HEK293 (cell line): Measurements from ENCODE around the gene AMPH.

Source experiments
- CTCF ChIA-PET: fragments of 350-600 bp; formaldehyde crosslinking; extraction: SDS; loops from one replicate; lab custom pipeline; 2021; ENCODE audit warnings: antibody characterized with exemption; lab: Yijun Ruan, JAX
- POLR2A ChIA-PET: fragments of 300-600 bp; formaldehyde crosslinking; extraction: SDS; loops from one replicate; lab custom pipeline; 2020; ENCODE audit warnings: antibody characterized with exemption, inconsistent platforms; lab: Yijun Ruan, JAX
- H3K27ac ChIP-seq: fragments of 200-500 bp; sonication (Bioruptor generic); 2 replicates; pipeline ENCODE4 v1.5.1; 2014; ENCODE audit warnings: low read depth, low read length, control low read depth, inconsistent platforms; ENCODE audit errors: extremely low read depth
- H3K36me3 ChIP-seq, 2 experiments: fragments of 200-500 bp in 1 of 2; sonication (Bioruptor generic) in 1 of 2; 1 replicate in 1 of 2; 2 replicates in 1 of 2; pipeline ENCODE4 v1.5.1; 2014 to 2017; ENCODE audit warnings: inconsistent platforms in 2 of 2, low read length in 2 of 2; ENCODE audit not compliant: control insufficient read depth in 2 of 2, insufficient read depth in 1 of 2
- H3K4me1 ChIP-seq: fragments of 200-500 bp; sonication (Bioruptor generic); 2 replicates; pipeline ENCODE4 v1.5.1; 2014; ENCODE audit warnings: mild to moderate bottlenecking, low read length, inconsistent platforms; ENCODE audit not compliant: control insufficient read depth, insufficient read depth
- H3K4me3 ChIP-seq: 2 replicates; pipeline ENCODE4 v1.5.1; 2011; ENCODE audit warnings: low read depth, mild to moderate bottlenecking, control low read depth, low read length, moderate library complexity
- H3K9me3 ChIP-seq: fragments of 200-500 bp; sonication (Bioruptor generic); 2 replicates; pipeline ENCODE4 v1.5.1; 2014; ENCODE audit warnings: low read depth, low read length, inconsistent platforms; ENCODE audit not compliant: control insufficient read depth, insufficient read depth
- HOXC10 ChIP-seq: sonication (generic); formaldehyde crosslinking; IDR thresholded peaks from 2 replicates; pipeline ENCODE4 v1.8.1; 2023; ENCODE audit warnings: mild to moderate bottlenecking, missing genetic modification reagents
- MYNN ChIP-seq: fragments of 450-650 bp; formaldehyde crosslinking; IDR thresholded peaks from 2 replicates; pipeline ENCODE4 v1.5.1; 2016; ENCODE audit warnings: missing biosample characterization, missing genetic modification characterization, borderline replicate concordance
- ZBTB6 ChIP-seq: fragments of 450-650 bp; formaldehyde crosslinking; IDR thresholded peaks from 2 replicates; pipeline ENCODE4 v1.5.1; 2017; ENCODE audit warnings: missing biosample characterization, missing genetic modification characterization
- ZFP69B ChIP-seq: fragments of 450-650 bp; formaldehyde crosslinking; IDR thresholded peaks from 2 replicates; pipeline ENCODE4 v1.5.1; 2016; ENCODE audit warnings: missing biosample characterization, missing genetic modification characterization
- ZNF114 ChIP-seq: fragments of 450-650 bp; formaldehyde crosslinking; IDR thresholded peaks from 2 replicates; pipeline ENCODE4 v1.5.0; 2017; ENCODE audit warnings: missing biosample characterization, missing genetic modification characterization
- ZNF202 ChIP-seq: fragments of 450-650 bp; formaldehyde crosslinking; IDR thresholded peaks from 2 replicates; pipeline ENCODE4 v1.5.1; 2016; ENCODE audit warnings: missing biosample characterization, missing genetic modification characterization, borderline replicate concordance
- ZNF221 ChIP-seq: fragments of 450-650 bp; formaldehyde crosslinking; IDR thresholded peaks from 2 replicates; pipeline ENCODE4 v1.5.1; 2017; ENCODE audit warnings: missing biosample characterization, missing genetic modification characterization, borderline replicate concordance
- ZNF311 ChIP-seq: fragments of 450-650 bp; formaldehyde crosslinking; IDR thresholded peaks from 2 replicates; pipeline ENCODE4 v1.5.1; 2017; ENCODE audit warnings: missing biosample characterization, missing genetic modification characterization, borderline replicate concordance
- ZNF324 ChIP-seq: fragments of 450-650 bp; formaldehyde crosslinking; IDR thresholded peaks from 2 replicates; pipeline ENCODE4 v1.5.1; 2016; ENCODE audit warnings: missing biosample characterization, missing genetic modification characterization
- ZNF37A ChIP-seq: fragments of 450-650 bp; IDR thresholded peaks from 2 replicates; pipeline ENCODE4 v1.5.1; 2018; ENCODE audit warnings: missing biosample characterization, missing genetic modification characterization
- ZNF398 ChIP-seq: fragments of 450-650 bp; formaldehyde crosslinking; IDR thresholded peaks from 2 replicates; pipeline ENCODE4 v1.5.1; 2017; ENCODE audit warnings: missing biosample characterization, missing genetic modification characterization
- ZNF426 ChIP-seq: fragments of 450-650 bp; formaldehyde crosslinking; IDR thresholded peaks from 2 replicates; pipeline ENCODE4 v1.5.1; 2017; ENCODE audit warnings: missing biosample characterization, missing genetic modification characterization, mild to moderate bottlenecking, inconsistent platforms, moderate library complexity
- ZNF513 ChIP-seq: fragments of 450-650 bp; IDR thresholded peaks from 2 replicates; pipeline ENCODE4 v1.5.1; 2018; ENCODE audit warnings: missing biosample characterization, missing genetic modification characterization
- ZNF544 ChIP-seq: fragments of 450-650 bp; formaldehyde crosslinking; IDR thresholded peaks from 2 replicates; pipeline ENCODE4 v1.5.0; 2017; ENCODE audit warnings: missing biosample characterization, missing genetic modification characterization
- ZNF548 ChIP-seq: fragments of 450-650 bp; formaldehyde crosslinking; IDR thresholded peaks from 2 replicates; pipeline ENCODE4 v1.5.1; 2016; ENCODE audit warnings: missing biosample characterization, missing genetic modification characterization
- ZNF560 ChIP-seq: fragments of 450-650 bp; formaldehyde crosslinking; IDR thresholded peaks from 2 replicates; pipeline ENCODE4 v1.5.1; 2017; ENCODE audit warnings: missing biosample characterization, missing genetic modification characterization, borderline replicate concordance
- ZNF660 ChIP-seq: fragments of 450-650 bp; IDR thresholded peaks from 2 replicates; pipeline ENCODE4 v1.5.1; 2018; ENCODE audit warnings: missing biosample characterization, mild to moderate bottlenecking, missing genetic modification characterization
- ZNF776 ChIP-seq: fragments of 450-650 bp; formaldehyde crosslinking; IDR thresholded peaks from 2 replicates; pipeline ENCODE4 v1.5.0; 2017; ENCODE audit warnings: missing biosample characterization, missing genetic modification characterization, borderline replicate concordance
- ZNF777 ChIP-seq: fragments of 450-650 bp; formaldehyde crosslinking; IDR thresholded peaks from 2 replicates; pipeline ENCODE4 v1.5.1; 2017; ENCODE audit warnings: missing biosample characterization, missing genetic modification characterization, borderline replicate concordance
- ZNF785 ChIP-seq: fragments of 450-650 bp; formaldehyde crosslinking; IDR thresholded peaks from 2 replicates; pipeline ENCODE4 v1.5.1; 2016; ENCODE audit warnings: missing biosample characterization, missing genetic modification characterization
- ZNF843 ChIP-seq: fragments of 450-650 bp; formaldehyde crosslinking; IDR thresholded peaks from 2 replicates; pipeline ENCODE4 v1.5.1; 2016; ENCODE audit warnings: missing biosample characterization, missing genetic modification characterization

AMPH gene

DNA sequence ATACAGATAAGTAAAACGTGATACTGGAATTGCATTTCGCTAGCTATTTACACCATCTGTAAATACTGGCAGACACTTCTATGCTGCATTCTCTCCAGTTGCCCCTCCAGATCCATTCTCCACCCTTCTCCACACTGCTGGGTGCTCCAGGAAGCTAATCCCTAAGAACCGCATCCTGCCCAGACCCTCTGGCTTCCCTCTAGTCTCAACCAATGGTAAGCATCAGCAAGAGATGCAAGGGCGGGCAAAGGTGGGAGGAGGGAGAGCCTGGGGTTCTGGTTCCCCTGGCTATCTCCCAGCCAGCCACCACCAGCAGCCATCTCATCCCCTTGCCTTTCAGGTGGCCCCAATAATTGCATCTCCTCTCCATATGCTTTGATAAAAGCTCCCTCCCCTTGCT lies 84.4 kb downstream of the AMPH start (continued):
- TF ChIP-seq ZNF843 (tag by site-specific recombination) (no peak), ZNF560 (no peak), ZNF513 (no peak), ZNF221 (tag by site-specific recombination) (no peak), ZNF544 (tag by site-specific recombination) (no peak), ZBTB6 (no peak), HOXC10 (CRISPR knock-in tag) (no peak)
- TF ChIP-seq, all 188 proteins: peak for 0

GRCh38 chr7:38545977-38546376 lies 85.2 kb downstream of the AMPH start:
- TF ChIP-seq ZNF777 = no peak
- TF ChIP-seq ZNF114 (tag by site-specific recombination) = no peak
- no peak for TF ChIP-seq ZNF426 (tag by site-specific recombination)
- TF ChIP-seq ZNF660 (tag by site-specific recombination) = no peak
- no peak for TF ChIP-seq ZNF776 (tag by site-specific recombination)
- POLR2A ChIA-PET = no interaction called here
- Histone ChIP-seq H3K27ac (no peak overlapping the region), H3K4me3 (no peak overlapping the region), H3K36me3 (no peaks in the 10 kb centered on the region), H3K9me3 (no peaks in the 10 kb centered on the region), H3K4me1 (peaks cover 5% of the 10 kb centered on the region)
- CTCF ChIA-PET = interaction anchor here (0.6 to 0.7 kb wide), 3 partner anchors 40 to 170 kb away, joined by 3 to 4 read pairs (median 3); no protein-coding TSS in a partner anchor

- Histone ChIP-seq H3K9me3 (no peaks in the 10 kb centered on the region), H3K27ac (no peak overlapping the region), H3K4me3 (no peak overlapping the region), H3K36me3 (no peaks in the 10 kb centered on the region), H3K4me1 (peaks cover 5% of the 10 kb centered on the region)
- ChIA-PET POLR2A (interaction anchor here (0.7 kb wide), 1 partner anchor 103 kb away, joined by 4 read pairs; no protein-coding TSS in a partner anchor), CTCF (interaction anchor here (0.6 kb wide), 1 partner anchor 178 kb away, joined by 3 read pairs; no protein-coding TSS in a partner anchor)
- TF ChIP-seq ZNF311 = no peak
- TF ChIP-seq ZNF785 (tag by site-specific recombination) = no peak
- no peak for TF ChIP-seq ZNF398
- TF ChIP-seq ZNF324 = no peak
- TF ChIP-seq ZNF548 = no peak
- TF ChIP-seq ZNF202 (tag by site-specific recombination) = no peak
- no peak for TF ChIP-seq MYNN (tag by site-specific recombination)
- no peak for TF ChIP-seq ZFP69B (tag by site-specific recombination)
- no peak for TF ChIP-seq ZNF37A (tag by site-specific recombination)
Measured at GRCh38 chr7:38542156-38542555, 89.0 kb downstream of the AMPH start.
